Vagina (tissue), 2 donors: ENCODE measurements around the gene CLDN7. TPM values are rescaled to one million over a fixed set of nuclear protein-coding genes. Genes with fewer than 3 reads are reported as not detected.
A peak's percentile ranks its signal among the peaks of the same experiment; 100 is the strongest.

Source experiments
- DNase-seq, 2 donors: peaks; one replicate each; pipeline ENCODE4 v3.0.0-alpha.2; 2017; ENCODE audit errors: extremely low spot score in 2 of 2
- H3K27ac ChIP-seq: fragments of 200-600 bp; sonication (generic); one replicate; pipeline ENCODE4 v1.5.1; 2019
- H3K27me3 ChIP-seq: fragments of 200-600 bp; sonication (generic); one replicate; pipeline ENCODE4 v1.5.1; 2019
- H3K36me3 ChIP-seq, 2 donors: fragments of 200-600 bp; sonication (generic); one replicate each; pipeline ENCODE4 v1.5.1; 2017 to 2019
- H3K4me1 ChIP-seq: fragments of 200-600 bp; sonication (generic); one replicate; pipeline ENCODE4 v1.5.1; 2019
- H3K4me3 ChIP-seq, 2 donors: fragments of 200-600 bp; sonication (generic); 1 replicate in 1 of 2; 2 replicates in 1 of 2; pipeline ENCODE4 v1.5.1; 2016 to 2019
- H3K9me3 ChIP-seq: fragments of 200-600 bp; sonication (generic); one replicate; pipeline ENCODE4 v1.5.1; 2019
- CTCF ChIP-seq, 3 experiments: fragments of 450-650 bp in 2 of 3; fragments of 200-600 bp in 1 of 3; sonication (generic) in 1 of 3; IDR thresholded peaks; one replicate each; pipeline ENCODE4 v1.5.1; 2017 to 2019; ENCODE audit warnings: antibody characterized with exemption in 3 of 3, mild to moderate bottlenecking in 2 of 3, moderate library complexity in 2 of 3
- POLR2A ChIP-seq, 2 donors: fragments of 450-650 bp; IDR thresholded peaks; one replicate each; pipeline ENCODE4 v1.6.1; 2017; ENCODE audit warnings: antibody characterized with exemption in 2 of 2, mild to moderate bottlenecking in 2 of 2, moderate library complexity in 2 of 2
- POLR2AphosphoS5 ChIP-seq, 2 donors: sonication (generic); formaldehyde crosslinking; IDR thresholded peaks; one replicate each; pipeline ENCODE4 v1.9.0; 2017; ENCODE audit warnings: antibody characterized with exemption in 2 of 2, mild to moderate bottlenecking in 2 of 2, low read depth in 1 of 2; ENCODE audit not compliant: insufficient read depth in 1 of 2
- intact Hi-C: fragments of 100-400 bp; cut with DNase I; formaldehyde crosslinking; loops from one replicate; pipeline ENCODE4 v1.15.1; 2023
- total RNA-seq: library from RNA; depleted of rRNA; stranded (reverse); fragments of >200 nt; gene quantifications from one replicate; pipeline ENCODE4 v1.2.3, GENCODE V29; 2016

The CLDN7 gene
- total RNA-seq, 1 donor from 2014 or later, result 75.9 TPM

- Histone ChIP-seq H3K27ac (peak overlapping the region; percentile 33), H3K4me3 (peak overlapping the region; percentile 15 to 28), H3K4me1 (peaks cover 45% of the 10 kb centered on the region), H3K9me3 (no peaks in the 10 kb centered on the region), H3K27me3 (no peaks in the 10 kb centered on the region), H3K36me3 (no peaks in the 10 kb centered on the region)
- intact Hi-C loops, result loop anchor here (2.0 kb wide), 1 partner anchor 15 kb away; the partner anchor contains the start of gene SLC2A4
- no peak for DNase-seq
- TF ChIP-seq POLR2AphosphoS5 (IDR thresholded peaks at IDR 0.05; ENCODE audit: insufficient read depth in 1 of 2, low read depth in 1 of 2), result no peak
- TF ChIP-seq POLR2A (IDR thresholded peaks at IDR 0.05), result no peak
- no peak for TF ChIP-seq CTCF (IDR thresholded peaks at IDR 0.05)
These were observed 33.2 kb upstream of the CLDN7 start for GRCh38 chr17:7295230-7296180.

GRCh38 chr17:7294614-7295153, 32.4 kb upstream of the CLDN7 start, which contains the start of gene YBX2:
TSS of gene YBX2 (minus strand) at chr17:7294639. CDS start at chr17:7294500, 139 bp downstream.
- no peak for TF ChIP-seq CTCF (IDR thresholded peaks at IDR 0.05)
- TF ChIP-seq POLR2AphosphoS5 (IDR thresholded peaks at IDR 0.05; ENCODE audit: insufficient read depth in 1 of 2, low read depth in 1 of 2), result no peak
- no peak for TF ChIP-seq POLR2A (IDR thresholded peaks at IDR 0.05)
- intact Hi-C loops, result no loop called here
- no peak for DNase-seq
- H3K27ac ChIP-seq, result peak within 1 kb of the TSS; percentile 33
- H3K36me3 ChIP-seq, result no peaks in the 10 kb centered on the region
- H3K9me3 ChIP-seq, result no peaks in the 10 kb centered on the region
- peaks cover 45% of the 10 kb centered on the region for H3K4me1 ChIP-seq
- peak within 1 kb of the TSS; percentile 28 to 35 for H3K4me3 ChIP-seq
- H3K27me3 ChIP-seq, result no peaks in the 10 kb centered on the region

GRCh38 chr17:7293816-7294613, 31.7 kb upstream of the CLDN7 start:
- intact Hi-C loops, result no loop called here
- Histone ChIP-seq H3K27me3 (no peaks in the 10 kb centered on the region), H3K9me3 (no peaks in the 10 kb centered on the region), H3K27ac (no peak overlapping the region), H3K4me3 (peak overlapping the region; percentile 28 to 35), H3K36me3 (no peaks in the 10 kb centered on the region), H3K4me1 (peaks cover 45% of the 10 kb centered on the region)
- no peak for DNase-seq
- TF ChIP-seq CTCF (IDR thresholded peaks at IDR 0.05) (no peak), POLR2AphosphoS5 (IDR thresholded peaks at IDR 0.05; ENCODE audit: insufficient read depth in 1 of 2, low read depth in 1 of 2) (no peak), POLR2A (IDR thresholded peaks at IDR 0.05) (no peak)

DNA sequence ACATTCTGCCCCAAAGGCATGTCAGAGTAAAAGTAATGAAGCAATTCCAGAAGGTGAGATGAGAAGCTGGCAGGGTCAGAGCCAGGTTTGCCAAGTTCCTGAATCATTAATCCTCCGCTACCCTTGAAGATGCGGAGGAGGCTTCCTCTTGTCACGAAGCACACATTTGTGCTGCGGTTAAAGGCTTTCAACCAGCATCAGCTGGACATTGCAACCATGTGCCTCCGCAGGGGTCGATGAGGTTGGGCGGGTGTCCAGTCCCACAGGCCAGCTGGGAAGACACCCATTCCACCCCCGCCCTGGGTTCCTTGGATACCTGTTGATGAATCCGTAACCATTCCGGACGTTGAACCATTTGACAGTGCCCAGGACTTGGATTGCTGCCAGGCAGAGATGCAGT, 30.9 kb upstream of the CLDN7 start:
- Histone ChIP-seq H3K4me3 (no peak overlapping the region), H3K27ac (no peak overlapping the region)

More for the DNA sequence above, 30.9 kb upstream of the CLDN7 start:
- intact Hi-C loops, result no loop called here
- Histone ChIP-seq H3K9me3 (no peaks in the 10 kb centered on the region), H3K4me1 (peaks cover 45% of the 10 kb centered on the region), H3K27me3 (no peaks in the 10 kb centered on the region), H3K36me3 (no peaks in the 10 kb centered on the region)
- no peak for TF ChIP-seq POLR2AphosphoS5 (IDR thresholded peaks at IDR 0.05; ENCODE audit: insufficient read depth in 1 of 2, low read depth in 1 of 2)
- no peak for TF ChIP-seq POLR2A (IDR thresholded peaks at IDR 0.05)
- TF ChIP-seq CTCF (IDR thresholded peaks at IDR 0.05), result no peak
- DNase-seq, result no peak
